Inflammatory macrophage treated with lipopolysaccharide for 4 hours (primary cell): ENCODE data around the gene DZANK1.
"Not testable (repeated sequence)": the region's sequence is repeated elsewhere in the genome, so short reads cannot be mapped to it uniquely, and the experiment has no call there.

ENCODE experiments used
- DNase-seq: peaks from one replicate; pipeline ENCODE4 v3.0.0-alpha.2; 2020

Gene DZANK1

GRCh38 chr20:18372296-18372695 lies 94.5 kb downstream of the DZANK1 start:
- no peak for DNase-seq

- no peak for DNase-seq
Measured at GRCh38 chr20:18364768-18365167, 102.1 kb downstream of the DZANK1 start.

DNA sequence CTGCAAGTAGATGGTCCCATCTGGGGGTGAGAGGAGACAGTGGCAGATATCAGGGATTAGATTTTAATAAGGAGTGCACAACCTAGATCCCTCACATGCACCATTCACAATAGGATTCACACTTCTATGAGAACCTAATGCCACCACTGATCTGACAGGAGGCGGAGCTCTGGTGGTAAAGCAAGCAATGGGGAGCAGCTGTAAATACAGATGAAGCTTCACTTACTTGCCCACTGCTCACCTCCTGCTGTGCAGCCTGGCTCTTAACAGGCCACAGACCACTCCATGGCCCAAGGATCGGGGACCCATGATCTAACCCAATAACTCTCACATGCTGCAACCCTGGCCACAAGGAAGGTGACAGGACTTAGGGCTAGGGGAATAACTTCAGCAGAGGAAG lies 103.1 kb downstream of the DZANK1 start:
- DNase-seq: no peak

DNA sequence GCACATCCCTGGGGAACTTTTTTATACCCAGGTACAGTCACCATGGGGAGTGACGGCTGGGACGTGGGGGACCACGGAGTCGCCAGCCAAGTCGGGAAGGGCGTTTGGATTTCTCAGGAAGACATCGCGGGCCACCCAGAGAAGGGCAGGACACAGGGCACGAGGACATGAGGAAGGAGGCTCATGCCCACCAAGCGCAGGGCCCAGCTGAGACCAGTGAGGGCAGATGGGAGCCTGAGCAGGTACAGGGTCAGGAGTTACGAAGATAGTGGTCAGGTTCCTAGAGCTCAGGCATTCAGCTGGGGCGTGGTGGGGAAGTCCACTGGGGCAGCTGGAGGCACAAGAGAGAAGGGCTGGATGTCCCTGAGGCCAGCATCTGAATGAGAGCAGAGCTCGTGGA lies 103.9 kb downstream of the DZANK1 start:
- no peak for DNase-seq

GRCh38 chr20:18361678-18362077 lies 105.2 kb downstream of the DZANK1 start:
- DNase-seq: no peak

GRCh38 chr20:18360635-18361034 lies 106.2 kb downstream of the DZANK1 start:
- DNase-seq: no peak

GRCh38 chr20:18359854-18360253 lies 107.0 kb downstream of the DZANK1 start:
- no peak for DNase-seq

DNA sequence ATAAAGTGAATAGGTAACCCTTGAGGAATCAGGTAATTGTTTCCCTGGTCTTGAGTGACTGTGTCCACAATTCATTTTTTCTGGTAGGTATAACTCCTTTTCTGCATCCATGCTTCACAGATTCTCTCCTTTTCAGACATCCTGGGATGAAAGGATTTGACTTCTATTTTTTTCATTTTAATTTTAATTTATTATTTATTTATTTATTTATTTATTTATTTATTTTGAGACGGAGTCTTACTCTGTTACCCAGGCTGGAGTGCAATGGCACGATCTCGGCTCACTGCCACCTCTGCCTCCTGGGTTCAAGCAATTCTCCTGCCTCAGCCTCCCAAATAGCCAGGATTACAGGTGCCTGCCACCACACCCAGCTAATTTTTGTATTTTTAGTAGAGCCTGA lies 117.1 kb downstream of the DZANK1 start:
- not testable (repeated sequence) for DNase-seq
